Endothelial cell of umbilical vein (primary cell): ENCODE measurements around the gene BTG2. TPM values are rescaled to one million over a fixed set of nuclear protein-coding genes. Genes with fewer than 3 reads are reported as not detected.

ENCODE experiments used
- BruUV-seq: library from RNA; stranded (reverse); fragments of 400-500 nt; replicated peaks from 2 replicates; lab custom pipeline; 2021; lab: Mats Ljungman, UMichigan
- CTCF ChIA-PET: fragments of 300-600, 350-600 bp; sonication (Branson Sonifier 250); formaldehyde crosslinking; loops from one replicate; lab custom pipeline; 2021; ENCODE audit warnings: antibody characterized with exemption, inconsistent platforms; lab: Charles Lee
- POLR2A ChIA-PET: fragments of 300-600, 350-600 bp; sonication (Branson Sonifier 250); formaldehyde crosslinking; loops from one replicate; lab custom pipeline; 2021; ENCODE audit warnings: antibody characterized with exemption, inconsistent platforms; lab: Charles Lee
- DNase-seq: peaks from one replicate; pipeline ENCODE4 v3.0.0-alpha.2; 2011; ENCODE audit warnings: low read depth, low spot score
- FAIRE-seq: peaks from 2 replicates; lab custom pipeline; 2011; peaks lifted over from hg19 to GRCh38; lab: Jason Lieb, UNC
- H2AFZ ChIP-seq: 2 replicates; pipeline ENCODE4 v1.6.0; 2012; ENCODE audit warnings: low read depth, low read length, control low read depth, inconsistent platforms
- H3K27ac ChIP-seq: 2 replicates; pipeline ENCODE4 v1.5.1; 2011; ENCODE audit warnings: low read depth, mild to moderate bottlenecking, control low read depth, low read length, moderate library complexity; ENCODE audit not compliant: insufficient read depth
- H3K27me3 ChIP-seq, 2 experiments: 2 replicates each; pipeline versions ENCODE4 v1.6.0 to v1.6.1; 2011; ENCODE audit warnings: low read length in 2 of 2, mixed read lengths in 1 of 2; ENCODE audit not compliant: control insufficient read depth in 2 of 2, insufficient read depth in 2 of 2
- H3K36me3 ChIP-seq, 2 experiments: 2 replicates in 1 of 2; 3 replicates in 1 of 2; pipeline ENCODE4 v1.5.1; 2011; ENCODE audit warnings: low read length in 2 of 2, mild to moderate bottlenecking in 1 of 2, moderate library complexity in 1 of 2; ENCODE audit not compliant: control insufficient read depth in 2 of 2, insufficient read depth in 2 of 2; ENCODE audit errors: extremely low read depth in 1 of 2
- H3K4me1 ChIP-seq: 3 replicates; pipeline ENCODE4 v1.5.1; 2011; ENCODE audit warnings: mild to moderate bottlenecking, low read length; ENCODE audit not compliant: control insufficient read depth, insufficient read depth; ENCODE audit errors: extremely low read depth
- H3K4me2 ChIP-seq: 2 replicates; pipeline ENCODE4 v1.6.1; 2011; ENCODE audit warnings: low read length, control low read depth, mixed read lengths; ENCODE audit not compliant: insufficient read depth
- H3K4me3 ChIP-seq, 3 experiments: fragments of 200-600 bp in 1 of 3; sonication (generic), shearing (Covaris generic) in 1 of 3; replicated peaks in 1 of 3; 2 replicates each; pipeline ENCODE4 v1.5.1; 2011 to 2016; ENCODE audit warnings: control low read depth in 3 of 3, low read length in 3 of 3, mild to moderate bottlenecking in 2 of 3, inconsistent platforms in 1 of 3, low read depth in 1 of 3, moderate library complexity in 1 of 3; ENCODE audit not compliant: insufficient read depth in 1 of 3
- H3K79me2 ChIP-seq: 2 replicates; pipeline ENCODE4 v1.6.0; 2012; ENCODE audit warnings: low read length, inconsistent platforms; ENCODE audit not compliant: control insufficient read depth, insufficient read depth
- H3K9ac ChIP-seq: replicated peaks from 2 replicates; pipeline ENCODE3; 2011; ENCODE audit warnings: low read length, control low read depth; ENCODE audit not compliant: insufficient read depth; ENCODE audit errors: extremely low read depth
- H3K9me1 ChIP-seq: replicated peaks from 3 replicates; pipeline ENCODE4 v1.6.0; 2011; ENCODE audit warnings: mild to moderate bottlenecking, low read length; ENCODE audit not compliant: control insufficient read depth, insufficient read depth; ENCODE audit errors: extremely low read depth
- H3K9me3 ChIP-seq: replicated peaks from 2 replicates; pipeline ENCODE4 v1.5.1; 2012; ENCODE audit warnings: low read length, inconsistent platforms; ENCODE audit not compliant: control insufficient read depth, insufficient read depth
- H4K20me1 ChIP-seq: replicated peaks from 2 replicates; pipeline ENCODE3; 2011; ENCODE audit warnings: mild to moderate bottlenecking, low read length; ENCODE audit not compliant: control insufficient read depth, insufficient read depth; ENCODE audit errors: extremely low read depth
- CTCF ChIP-seq, 2 donors: IDR thresholded peaks; 1 replicate in 1 of 2; 2 replicates in 1 of 2; pipeline ENCODE4 v1.5.1; 2011; ENCODE audit warnings: low read length in 2 of 2, mild to moderate bottlenecking in 2 of 2, moderate library complexity in 2 of 2, control low read depth in 1 of 2, inconsistent platforms in 1 of 2, low read depth in 1 of 2; ENCODE audit not compliant: insufficient read depth in 1 of 2; ENCODE audit errors: extremely low read depth in 1 of 2
- EZH2 ChIP-seq: IDR thresholded peaks from 2 replicates; pipeline ENCODE4 v1.6.1; 2012; ENCODE audit warnings: borderline replicate concordance, low read depth, mild to moderate bottlenecking, moderate library complexity, low read length, inconsistent platforms; ENCODE audit not compliant: severe bottlenecking
- FOS ChIP-seq: IDR thresholded peaks from 2 replicates; pipeline ENCODE4 v1.6.1; 2011; ENCODE audit warnings: mild to moderate bottlenecking, low read length, moderate library complexity, borderline replicate concordance; ENCODE audit not compliant: insufficient read depth
- GATA2 ChIP-seq: IDR thresholded peaks from 2 replicates; pipeline ENCODE4 v1.7.0; 2011; ENCODE audit warnings: low read depth, mild to moderate bottlenecking, moderate library complexity, mixed read lengths, low read length; ENCODE audit not compliant: insufficient read length, insufficient read depth
- JUN ChIP-seq: IDR thresholded peaks from 2 replicates; pipeline ENCODE4 v1.6.1; 2011; ENCODE audit warnings: borderline replicate concordance, low read depth; ENCODE audit not compliant: insufficient read length, insufficient read depth
- MAX ChIP-seq: IDR thresholded peaks from 2 replicates; pipeline ENCODE4 v1.6.1; 2011; ENCODE audit not compliant: insufficient read depth, insufficient read length
- MYC ChIP-seq: IDR thresholded peaks from one replicate; pipeline ENCODE4 v1.6.1; 2011; ENCODE audit warnings: mild to moderate bottlenecking, low read depth, low read length
- POLR2A ChIP-seq: IDR thresholded peaks from 2 replicates; pipeline ENCODE4 v1.6.1; 2012; ENCODE audit warnings: low read depth, mild to moderate bottlenecking, control low read depth, low read length
- POLR2AphosphoS5 ChIP-seq: IDR thresholded peaks from 2 replicates; pipeline ENCODE4 v1.6.1; 2012; ENCODE audit warnings: low read depth, mild to moderate bottlenecking, control low read depth, low read length, moderate library complexity; ENCODE audit not compliant: insufficient read depth
- dilution Hi-C: fragments of 300-500 bp; cut with MboI; formaldehyde crosslinking; loops from one replicate; pipeline ENCODE4 v1.15.0; 2019; ENCODE audit warnings: low sequenced_read_pairs; ENCODE audit not compliant: extremely low pct_ligation_motif_present
- intact Hi-C: fragments of 100-400 bp; cut with micrococcal nuclease; formaldehyde crosslinking; loops from one replicate; pipeline ENCODE4 v1.10.0; 2022
- polyA plus RNA-seq, 4 experiments: library from polyadenylated mRNA; depleted of rRNA in 3 of 4; stranded (reverse) in 3 of 4; unstranded in 1 of 4; fragments of >200 nt; gene quantifications; 2 replicates each; pipeline versions ENCODE4 v1.2.1 to v1.2.3, GENCODE V29; 2011 to 2012; ENCODE audit warnings: missing spikeins in 1 of 4
- total RNA-seq: library from RNA; stranded (reverse); gene quantifications from 2 replicates; pipeline ENCODE4 v1.2.3, GENCODE V29; 2021

The BTG2 gene
- total and polyA plus RNA-seq, 2 donors (not counting 3 experiments of a cell fraction or from before 2014, with no cell fraction given): 35.6 to 50.1 TPM

- Histone ChIP-seq H3K9me1 (no peaks in the 10 kb centered on the region), H3K36me3 (peaks cover 0 to 2% of the 10 kb centered on the region in 2 experiments), H3K4me1 (peaks cover 10% of the 10 kb centered on the region), H3K79me2 (peaks cover 4% of the 10 kb centered on the region), H3K4me2 (no peak overlapping the region), H3K27ac (no peak overlapping the region), H3K4me3 (no peak overlapping the region), H2AFZ (no peak overlapping the region), H3K9me3 (no peaks in the 10 kb centered on the region), H3K9ac (no peak overlapping the region), H4K20me1 (peaks cover under 1% of the 10 kb centered on the region), H3K27me3 (peaks cover 10 to 13% of the 10 kb centered on the region in 2 experiments)
- FAIRE-seq (no peak), DNase-seq (no peak)
- POLR2A ChIA-PET: interaction anchor here (0.7 kb wide), 1 partner anchor 384 kb away, joined by 8 read pairs; no protein-coding TSS in a partner anchor
- no peak for TF ChIP-seq JUN
- TF ChIP-seq FOS: no peak
- TF ChIP-seq POLR2A: no peak
- no peak for TF ChIP-seq MYC
- no peak for TF ChIP-seq POLR2AphosphoS5
- no peak for TF ChIP-seq GATA2
- intact Hi-C loops: no loop called here
- CTCF ChIA-PET: no interaction called here
- dilution Hi-C loops: no loop called here
- BruUV-seq: no TSS peak
Measured at GRCh38 chr1:203302456-203302855, 2.9 kb upstream of the BTG2 start.

GRCh38 chr1:203302894-203303293, 2.4 kb upstream of the BTG2 start:
- dilution Hi-C loops (no loop called here), intact Hi-C loops (no loop called here)
- Histone ChIP-seq H3K27ac (no peak overlapping the region), H3K9me3 (no peaks in the 10 kb centered on the region), H3K4me3 (no peak overlapping the region), H3K9ac (no peak overlapping the region), H3K36me3 (peaks cover 0 to 7% of the 10 kb centered on the region in 2 experiments), H3K27me3 (peaks cover 7 to 13% of the 10 kb centered on the region in 2 experiments), H3K79me2 (peaks cover 6% of the 10 kb centered on the region), H3K4me1 (peaks cover 12% of the 10 kb centered on the region), H3K9me1 (no peaks in the 10 kb centered on the region), H3K4me2 (no peak overlapping the region), H4K20me1 (peaks cover 5% of the 10 kb centered on the region), H2AFZ (no peak overlapping the region)
- DNase-seq (no peak), FAIRE-seq (no peak)
- no TSS peak for BruUV-seq
- POLR2A ChIA-PET: no interaction called here
- CTCF ChIA-PET: no interaction called here
- TF ChIP-seq CTCF (IDR thresholded peaks at IDR 0.05; ENCODE audit: extremely low read depth in 1 of 2, insufficient read depth in 1 of 2, low read depth in 1 of 2, low read length in 2 of 2) (no peak), GATA2 (no peak), POLR2A (no peak), EZH2 (no peak), JUN (no peak), FOS (no peak), MAX (no peak), MYC (no peak), POLR2AphosphoS5 (no peak)
